Measurements from ENCODE around the gene MAP3K5.

- TF ChIP-seq CTCF (IDR thresholded peaks at IDR 0.05) (no peak), POLR2AphosphoS5 (IDR thresholded peaks at IDR 0.05; ENCODE audit: low read depth, low read length) (no peak)
These were observed 30.9 kb downstream of the MAP3K5 start for GRCh38 chr6:136761227-136761922.

All from Panc1 (cell line).